Testis (tissue), 3 donors: Measurements from ENCODE around the gene DNASE1L1. TPM values are rescaled to one million over a fixed set of nuclear protein-coding genes. Genes with fewer than 3 reads are reported as not detected.

Experiments
- DNase-seq: peaks from one replicate; pipeline ENCODE4 v3.0.0-alpha.2; 2019
- H3K27ac ChIP-seq, 2 donors: fragments of 200-600 bp; sonication (generic); one replicate each; pipeline ENCODE4 v1.5.1; 2019
- H3K27me3 ChIP-seq: fragments of 200-600 bp; sonication (generic); one replicate; pipeline ENCODE4 v1.5.1; 2019
- H3K36me3 ChIP-seq: fragments of 200-600 bp; sonication (generic); one replicate; pipeline ENCODE4 v1.5.1; 2017; ENCODE audit warnings: low read depth; ENCODE audit errors: missing control alignments
- H3K4me1 ChIP-seq: fragments of 200-600 bp; sonication (generic); one replicate; pipeline ENCODE4 v1.5.1; 2019
- H3K4me3 ChIP-seq, 2 donors: fragments of 200-600 bp; sonication (generic); one replicate each; pipeline ENCODE4 v1.5.1; 2017 to 2019
- H3K9me3 ChIP-seq: fragments of 200-600 bp; sonication (generic); one replicate; pipeline ENCODE4 v1.5.1; 2017
- POLR2A ChIP-seq: fragments of 450-650 bp; IDR thresholded peaks from one replicate; pipeline ENCODE4 v1.6.1; 2017; ENCODE audit warnings: antibody characterized with exemption, mild to moderate bottlenecking, moderate library complexity
- WGBS, 2 donors: methylation state at CpG; one replicate each; pipeline ENCODE4 v1.1.5; 2018; 5-methylcytosine and 5-hydroxymethylcytosine counted together
- intact Hi-C: fragments of 100-400 bp; cut with DNase I; formaldehyde crosslinking; loops from one replicate; pipeline ENCODE4 v1.15.1; 2023; ENCODE audit warnings: low total_unique reads
- polyA plus RNA-seq: library from polyadenylated mRNA; stranded (reverse); fragments of 350-450 nt; fragmentation: Illumina TruSeq; extraction: RNeasy Lipid Tissue Mini Kit (QIAGEN cat#74804); gene quantifications from one replicate; pipeline ENCODE4 v1.2.3, GENCODE V29; 2014; ENCODE audit warnings: low read depth, low replicate concordance; ENCODE audit not compliant: insufficient read depth
- total RNA-seq, 2 donors: library from RNA; depleted of rRNA; stranded (reverse); fragments of >200 nt; gene quantifications; one replicate each; pipeline ENCODE4 v1.2.3, GENCODE V29; 2016
- TF ChIP-seq, protein P1 (sequence below), 3 experiments: fragments of 450-650 bp in 2 of 3; fragments of 200-600 bp in 1 of 3; sonication (generic) in 1 of 3; IDR thresholded peaks; one replicate each; pipeline ENCODE4 v1.5.1; 2016 to 2019; ENCODE audit warnings: antibody characterized with exemption in 3 of 3, mild to moderate bottlenecking in 2 of 3, moderate library complexity in 1 of 3

The DNASE1L1 gene
- total and polyA plus RNA-seq, 3 donors from 2014 or later: 18.5 to 42.2 (median 36.5) TPM

DNA sequence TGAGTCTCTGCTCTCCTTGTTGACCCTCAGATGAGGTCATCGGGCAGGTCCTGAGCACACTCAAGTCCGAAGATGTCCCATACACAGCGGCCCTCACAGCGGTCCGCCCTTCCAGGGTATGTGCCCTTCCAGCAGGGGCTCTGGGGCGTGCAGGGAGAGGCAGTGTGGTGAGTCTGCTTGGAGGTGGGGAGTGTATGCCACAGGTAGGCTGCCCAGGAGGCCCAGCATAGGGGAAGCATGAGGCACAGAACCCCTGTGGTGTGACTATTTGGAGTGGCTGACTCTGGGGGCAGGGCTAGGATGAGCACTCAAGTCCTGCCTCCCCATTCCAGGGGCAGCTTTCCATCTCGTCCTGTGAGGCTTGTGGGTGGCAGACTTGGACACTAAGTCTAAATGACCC is 24.6 kb upstream of the DNASE1L1 start:
- WGBS, 2 donors: 91% methylated on average over 7 of the region's 7 CpGs; no CpG with 5 or more reads in 1 of the 2 donors
- Histone ChIP-seq H3K4me3 (no peak overlapping the region), H3K9me3 (no peaks in the 10 kb centered on the region), H3K36me3 (no peaks in the 10 kb centered on the region), H3K27ac (no peak overlapping the region), H3K27me3 (no peaks in the 10 kb centered on the region), H3K4me1 (no peaks in the 10 kb centered on the region)
- TF ChIP-seq POLR2A: no peak
- TF ChIP-seq, protein P1, sequence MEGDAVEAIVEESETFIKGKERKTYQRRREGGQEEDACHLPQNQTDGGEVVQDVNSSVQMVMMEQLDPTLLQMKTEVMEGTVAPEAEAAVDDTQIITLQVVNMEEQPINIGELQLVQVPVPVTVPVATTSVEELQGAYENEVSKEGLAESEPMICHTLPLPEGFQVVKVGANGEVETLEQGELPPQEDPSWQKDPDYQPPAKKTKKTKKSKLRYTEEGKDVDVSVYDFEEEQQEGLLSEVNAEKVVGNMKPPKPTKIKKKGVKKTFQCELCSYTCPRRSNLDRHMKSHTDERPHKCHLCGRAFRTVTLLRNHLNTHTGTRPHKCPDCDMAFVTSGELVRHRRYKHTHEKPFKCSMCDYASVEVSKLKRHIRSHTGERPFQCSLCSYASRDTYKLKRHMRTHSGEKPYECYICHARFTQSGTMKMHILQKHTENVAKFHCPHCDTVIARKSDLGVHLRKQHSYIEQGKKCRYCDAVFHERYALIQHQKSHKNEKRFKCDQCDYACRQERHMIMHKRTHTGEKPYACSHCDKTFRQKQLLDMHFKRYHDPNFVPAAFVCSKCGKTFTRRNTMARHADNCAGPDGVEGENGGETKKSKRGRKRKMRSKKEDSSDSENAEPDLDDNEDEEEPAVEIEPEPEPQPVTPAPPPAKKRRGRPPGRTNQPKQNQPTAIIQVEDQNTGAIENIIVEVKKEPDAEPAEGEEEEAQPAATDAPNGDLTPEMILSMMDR (IDR thresholded peaks at IDR 0.05): no peak
- intact Hi-C loops: no loop called here
- no peak for DNase-seq

DNA sequence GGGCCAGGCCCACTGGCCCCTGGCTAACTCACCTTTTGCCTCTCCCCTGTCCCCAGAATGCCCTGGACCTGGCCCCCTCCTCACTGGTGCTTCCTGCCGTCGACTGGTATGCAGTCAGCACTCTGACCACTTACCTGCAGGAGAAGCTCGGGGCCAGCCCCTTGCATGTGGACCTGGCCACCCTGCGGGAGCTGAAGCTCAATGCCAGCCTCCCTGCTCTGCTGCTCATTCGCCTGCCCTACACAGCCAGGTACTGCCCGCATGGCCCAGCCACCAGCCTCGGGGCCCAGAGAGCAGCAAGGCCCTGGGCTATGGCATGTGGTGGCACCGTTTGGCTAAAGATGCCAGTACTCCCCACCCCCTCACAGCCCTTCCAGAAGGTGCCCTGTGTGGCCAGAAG is 23.2 kb upstream of the DNASE1L1 start:
- intact Hi-C loops: no loop called here
- H3K36me3 ChIP-seq: no peaks in the 10 kb centered on the region
- WGBS, 2 donors: 98% methylated on average over 8 of the region's 8 CpGs; no CpG with 5 or more reads in 1 of the 2 donors

DNA sequence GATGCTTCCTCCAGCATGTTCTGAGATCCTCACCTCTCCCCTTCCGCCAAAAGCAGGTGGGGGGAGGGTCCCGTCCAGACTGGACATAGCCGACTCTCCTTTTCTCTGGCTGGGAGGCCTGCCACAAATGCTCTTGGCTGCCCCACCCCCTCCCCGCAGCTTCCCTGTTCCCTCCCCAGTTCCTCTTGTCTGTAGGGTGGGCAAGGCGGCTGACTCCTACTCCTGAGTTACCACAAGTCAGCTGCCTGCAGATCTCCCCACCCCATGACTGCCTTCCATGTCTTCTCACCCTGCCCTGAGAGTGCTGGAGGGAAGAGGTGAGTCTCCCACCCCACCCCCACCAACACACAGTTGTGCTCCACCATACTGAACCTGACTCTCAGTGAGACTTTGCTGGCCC is 22.3 kb upstream of the DNASE1L1 start:
- no peak for DNase-seq
- Histone ChIP-seq H3K9me3 (no peaks in the 10 kb centered on the region), H3K4me1 (no peaks in the 10 kb centered on the region), H3K27me3 (no peaks in the 10 kb centered on the region), H3K27ac (no peak overlapping the region), H3K36me3 (no peaks in the 10 kb centered on the region), H3K4me3 (no peak overlapping the region)
- 62 to 80% methylated on average over 5 of the region's 5 CpGs for WGBS, 2 donors
- TF ChIP-seq, protein P1 (IDR thresholded peaks at IDR 0.05): no peak
- no peak for TF ChIP-seq POLR2A
- intact Hi-C loops: no loop called here

More for the DNA sequence above, 23.2 kb upstream of the DNASE1L1 start:
- no peak overlapping the region for H3K4me3 ChIP-seq
- no peak for TF ChIP-seq POLR2A
- TF ChIP-seq, protein P1 (IDR thresholded peaks at IDR 0.05): no peak
- H3K27me3 ChIP-seq: no peaks in the 10 kb centered on the region
- H3K9me3 ChIP-seq: no peaks in the 10 kb centered on the region
- H3K27ac ChIP-seq: no peak overlapping the region
- no peaks in the 10 kb centered on the region for H3K4me1 ChIP-seq
- no peak for DNase-seq

DNA sequence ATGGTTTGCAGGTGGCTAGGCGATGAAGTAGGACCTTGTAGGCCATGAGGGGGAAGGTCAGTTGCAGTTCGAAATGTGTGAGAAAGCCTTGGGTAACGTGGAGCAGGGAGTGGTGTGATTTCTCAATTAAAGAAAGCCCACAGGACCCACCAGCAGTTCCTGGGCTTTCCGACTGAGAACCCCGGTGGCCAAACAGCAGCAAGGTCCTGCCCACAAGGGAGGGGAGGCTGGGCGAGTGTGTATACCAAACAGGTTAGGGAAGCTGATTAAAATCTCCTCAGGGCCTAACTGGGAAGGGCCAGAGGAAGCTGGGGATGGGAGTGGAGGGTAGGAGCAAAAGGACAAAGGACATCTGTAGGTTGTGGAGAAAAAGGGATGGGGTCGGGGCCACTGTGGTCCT is 21.9 kb upstream of the DNASE1L1 start:
- DNase-seq: no peak
- TF ChIP-seq, protein P1 (IDR thresholded peaks at IDR 0.05): no peak
- no peak for TF ChIP-seq POLR2A
- Histone ChIP-seq H3K9me3 (no peaks in the 10 kb centered on the region), H3K4me3 (no peak overlapping the region), H3K36me3 (no peaks in the 10 kb centered on the region), H3K27ac (no peak overlapping the region), H3K27me3 (no peaks in the 10 kb centered on the region), H3K4me1 (no peaks in the 10 kb centered on the region)
- WGBS, 2 donors: 85 to 87% methylated on average over 7 of the region's 7 CpGs
- intact Hi-C loops: no loop called here

DNA sequence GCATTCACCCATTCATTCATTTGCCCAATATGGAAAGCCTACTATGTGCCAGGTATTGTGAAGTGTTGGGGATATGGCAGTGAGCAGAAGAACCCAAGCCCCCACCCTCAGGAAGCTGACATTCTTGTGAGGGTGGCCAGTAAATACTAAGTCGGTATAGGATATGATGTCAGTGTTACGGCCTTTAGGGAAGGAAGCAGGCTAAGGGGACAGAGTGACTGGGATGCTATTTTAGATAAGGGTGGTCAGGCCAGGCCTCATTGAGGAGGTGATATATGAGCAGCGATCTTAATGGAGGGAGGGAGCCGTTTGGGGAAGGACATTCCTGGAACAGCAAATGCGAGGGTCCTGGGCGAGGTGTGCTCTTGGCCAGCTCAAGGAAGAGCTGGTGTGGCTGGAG is 21.4 kb upstream of the DNASE1L1 start:
- no peaks in the 10 kb centered on the region for H3K4me1 ChIP-seq
- H3K4me3 ChIP-seq: no peak overlapping the region
- no peaks in the 10 kb centered on the region for H3K9me3 ChIP-seq
- intact Hi-C loops: no loop called here
- H3K27me3 ChIP-seq: no peaks in the 10 kb centered on the region
- WGBS, 2 donors: 76 to 78% methylated on average over 5 to 6 of the region's 6 CpGs
- no peak for DNase-seq
- no peaks in the 10 kb centered on the region for H3K36me3 ChIP-seq
- H3K27ac ChIP-seq: no peak overlapping the region
- TF ChIP-seq, protein P1 (IDR thresholded peaks at IDR 0.05): no peak
- no peak for TF ChIP-seq POLR2A
